Umbilical cord (tissue), 2 donors: ENCODE data around the gene ACTG1. TPM values are rescaled to one million over a fixed set of nuclear protein-coding genes. Genes with fewer than 3 reads are reported as not detected.

Source experiments
- DNase-seq: peaks from one replicate; pipeline ENCODE4 v3.0.0-alpha.2; 2015; ENCODE audit warnings: low spot score
- total RNA-seq: library from RNA; depleted of rRNA; stranded (reverse); fragments of >200 nt; gene quantifications from one replicate; pipeline ENCODE4 v1.2.3, GENCODE V29; 2014; ENCODE audit warnings: low replicate concordance; ENCODE audit not compliant: insufficient read depth

Gene ACTG1
- total RNA-seq, 1 donor from 2014 or later, result 3,050 TPM

DNA sequence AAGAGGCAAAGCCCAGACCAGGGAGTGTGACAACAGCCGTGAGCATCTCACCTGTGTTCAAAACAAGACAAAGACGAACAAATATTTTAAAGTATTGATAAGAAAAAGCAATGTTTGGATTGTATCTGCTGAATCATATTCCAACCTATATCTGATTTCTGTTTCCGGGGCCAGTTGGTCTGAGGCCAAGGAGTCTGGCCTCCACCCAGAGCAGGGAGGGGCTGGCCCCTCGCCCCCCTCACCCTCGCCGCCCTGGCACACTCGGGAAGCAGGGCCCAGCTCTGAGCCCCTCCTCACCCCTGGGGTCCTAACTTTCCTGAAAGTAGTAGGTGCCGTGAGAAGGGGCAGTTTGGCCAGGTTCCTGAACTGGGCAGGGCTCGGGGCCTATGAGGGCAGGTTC, 48.0 kb downstream of the ACTG1 start:
- no peak for DNase-seq

DNA sequence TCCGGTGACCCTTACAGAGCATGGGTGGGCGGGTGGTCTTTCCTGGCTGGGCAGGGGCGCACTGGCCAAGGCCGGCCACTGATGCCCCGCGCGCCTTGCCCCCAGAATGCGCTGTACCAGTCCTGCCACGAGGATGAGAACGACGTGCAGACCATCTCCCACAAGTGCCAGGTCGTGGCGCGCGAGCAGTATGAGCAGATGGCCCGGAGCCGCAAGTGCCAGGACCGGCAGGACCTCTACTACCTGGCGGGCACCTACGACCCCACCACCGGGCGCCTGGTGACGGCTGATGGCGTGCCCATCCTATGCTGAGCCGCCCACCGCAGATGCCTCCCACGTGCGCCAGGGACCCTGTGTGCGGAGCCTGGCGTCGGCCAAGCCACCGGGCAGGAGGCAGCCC, 49.1 kb downstream of the ACTG1 start:
- DNase-seq, result no peak

DNA sequence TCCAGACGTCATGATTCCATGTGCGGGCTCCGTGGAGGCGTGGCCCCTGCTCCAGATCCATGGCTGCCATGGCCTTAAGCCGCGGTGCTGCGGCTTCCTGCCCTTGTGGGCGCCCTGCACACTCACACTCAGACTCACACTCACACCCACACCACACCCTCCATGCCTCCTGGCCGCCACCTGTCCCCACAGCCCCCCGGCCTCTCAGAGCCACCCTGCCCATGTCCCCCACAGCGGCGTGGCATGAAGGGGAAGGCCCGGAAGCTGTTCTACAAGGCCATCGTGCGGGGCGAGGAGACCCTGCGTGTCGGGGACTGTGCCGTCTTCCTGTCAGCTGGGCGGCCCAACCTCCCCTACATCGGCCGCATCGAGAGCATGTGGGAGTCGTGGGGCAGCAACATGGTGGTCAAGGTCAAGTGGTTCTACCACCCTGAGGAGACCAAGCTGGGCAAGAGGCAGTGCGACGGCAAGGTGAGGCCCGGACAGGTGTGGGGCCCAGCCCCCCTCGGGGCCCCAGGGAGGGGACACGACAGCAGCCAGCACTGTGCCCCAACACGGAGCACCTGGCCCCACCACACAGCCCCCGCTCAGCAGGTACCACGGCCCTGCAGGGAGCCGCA, 50.0 kb downstream of the ACTG1 start:
- DNase-seq, result no peak

DNA sequence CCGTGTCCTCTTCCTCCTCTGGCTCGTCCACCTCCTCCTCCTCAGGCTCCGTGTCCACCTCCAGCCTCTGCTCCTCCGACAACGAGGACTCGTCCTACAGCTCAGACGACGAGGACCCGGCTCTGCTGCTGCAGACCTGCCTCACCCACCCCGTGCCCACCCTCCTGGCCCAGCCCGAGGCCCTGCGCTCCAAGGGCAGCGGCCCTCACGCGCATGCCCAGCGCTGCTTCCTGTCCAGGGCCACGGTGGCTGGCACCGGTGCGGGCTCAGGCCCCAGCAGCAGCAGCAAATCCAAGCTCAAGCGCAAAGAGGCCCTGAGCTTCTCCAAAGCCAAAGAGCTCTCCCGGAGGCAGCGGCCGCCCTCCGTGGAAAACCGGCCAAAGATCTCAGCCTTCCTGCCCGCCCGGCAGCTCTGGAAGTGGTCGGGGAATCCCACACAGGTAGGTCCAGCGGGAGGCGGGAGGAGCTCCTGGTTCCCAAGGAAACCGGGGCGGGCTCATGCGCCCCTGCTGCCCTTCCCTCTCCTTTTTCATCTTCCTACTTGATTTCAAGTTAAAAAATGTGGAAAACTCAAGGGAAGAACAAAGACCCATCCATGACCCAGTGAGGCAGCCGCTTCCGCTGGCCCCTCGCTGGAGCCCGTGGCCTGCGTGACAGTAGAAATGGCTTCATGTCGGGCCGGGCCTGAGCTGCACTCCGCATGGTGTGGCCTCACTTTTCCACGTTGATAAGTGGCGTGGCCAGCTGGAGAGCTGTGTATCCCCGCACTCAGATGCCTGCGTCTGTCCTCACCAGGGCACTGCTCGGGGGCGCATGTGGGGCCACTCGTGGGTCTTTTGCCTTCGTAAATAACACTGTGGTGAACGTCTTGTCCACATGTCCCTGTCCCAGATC, 50.7 kb downstream of the ACTG1 start:
- DNase-seq, result no peak

DNA sequence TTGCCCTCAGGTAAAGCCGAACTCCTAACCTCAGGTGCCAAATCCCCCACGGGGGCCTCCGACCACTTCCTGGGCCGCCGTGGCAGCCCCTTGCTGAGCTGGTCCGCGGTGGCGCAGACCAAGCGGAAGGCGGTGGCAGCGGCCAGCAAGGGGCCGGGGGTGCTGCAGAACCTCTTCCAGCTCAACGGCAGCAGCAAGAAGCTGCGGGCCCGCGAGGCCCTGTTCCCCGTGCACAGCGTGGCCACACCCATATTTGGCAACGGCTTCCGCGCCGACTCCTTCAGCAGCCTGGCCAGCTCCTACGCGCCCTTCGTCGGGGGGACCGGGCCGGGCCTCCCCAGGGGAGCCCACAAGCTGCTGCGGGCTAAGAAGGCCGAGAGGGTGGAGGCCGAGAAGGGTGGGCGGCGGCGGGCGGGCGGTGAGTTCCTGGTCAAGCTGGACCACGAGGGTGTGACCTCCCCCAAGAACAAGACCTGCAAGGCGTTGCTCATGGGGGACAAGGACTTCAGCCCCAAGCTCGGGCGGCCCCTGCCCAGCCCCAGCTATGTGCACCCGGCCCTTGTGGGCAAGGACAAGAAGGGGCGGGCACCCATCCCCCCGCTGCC, 51.6 kb downstream of the ACTG1 start:
- no peak for DNase-seq

Other genes with a start within 250 kb of the ACTG1 start
- gene SLC38A10, start 217.5 kb downstream of the ACTG1 start, total RNA-seq, result 48.6 TPM
- 3.6 TPM for gene BAHCC1, start 117.3 kb downstream of the ACTG1 start, total RNA-seq
- 2.2 TPM for gene FSCN2, start 15.6 kb upstream of the ACTG1 start, total RNA-seq
- gene FAAP100, start 39.6 kb upstream of the ACTG1 start, total RNA-seq, result 26.0 TPM
- 86.9 TPM for gene NPLOC4, start 124.3 kb upstream of the ACTG1 start, total RNA-seq
- gene TSPAN10, start 124.4 kb upstream of the ACTG1 start, total RNA-seq, result 0.96 TPM
- not detected for gene PDE6G, start 143.7 kb upstream of the ACTG1 start, total RNA-seq
- 20.7 TPM for gene OXLD1, start 153.8 kb upstream of the ACTG1 start, total RNA-seq
- 0.96 TPM for gene CCDC137, start 153.9 kb upstream of the ACTG1 start, total RNA-seq
- gene ARL16, start 171.0 kb upstream of the ACTG1 start, total RNA-seq, result 21.2 TPM
- gene HGS, start 171.2 kb upstream of the ACTG1 start, total RNA-seq, result 48.9 TPM
- gene MRPL12, start 190.6 kb upstream of the ACTG1 start, total RNA-seq, result not detected
- 3.1 TPM for gene SLC25A10, start 199.5 kb upstream of the ACTG1 start, total RNA-seq